Natural killer cell (primary cell): ENCODE results near the gene DDOST. TPM values are rescaled to one million over a fixed set of nuclear protein-coding genes. Genes with fewer than 3 reads are reported as not detected.
"Not testable (repeated sequence)": the region's sequence is repeated elsewhere in the genome, so short reads cannot be mapped to it uniquely, and the experiment has no call there.

Source experiments
- ATAC-seq, 3 donors: fragments of 150-1000 bp in 2 of 3; fragments of 200-7000 bp in 1 of 3; cut with Tn5 transposase; 1 replicate in 1 of 3; 2 replicates in 2 of 3; pipeline ENCODE4 v1.10.0; 2021; ENCODE audit warnings: mild to moderate bottlenecking in 2 of 3, moderate library complexity in 2 of 3
- DNase-seq, 2 donors: peaks; one replicate each; pipeline versions ENCODE4 v3.0.0 to v3.0.0-alpha.2; 2013 to 2021; ENCODE audit warnings: mixed read lengths in 1 of 2
- H3K27ac ChIP-seq: one replicate; pipeline ENCODE4 v1.5.1; 2013; ENCODE audit warnings: mild to moderate bottlenecking, low read length
- H3K27me3 ChIP-seq: one replicate; pipeline ENCODE4 v1.6.1; 2013; ENCODE audit warnings: low read length; ENCODE audit not compliant: control insufficient read depth, insufficient read depth
- H3K36me3 ChIP-seq: one replicate; pipeline ENCODE4 v1.6.1; 2013; ENCODE audit warnings: low read length; ENCODE audit not compliant: control insufficient read depth, insufficient read depth
- H3K4me1 ChIP-seq: one replicate; pipeline ENCODE4 v1.6.1; 2013; ENCODE audit warnings: low read length; ENCODE audit not compliant: control insufficient read depth, insufficient read depth
- H3K4me3 ChIP-seq: one replicate; pipeline ENCODE4 v1.5.1; 2013; ENCODE audit warnings: low read length
- H3K9me3 ChIP-seq: one replicate; pipeline ENCODE4 v1.6.1; 2013; ENCODE audit warnings: low read length; ENCODE audit not compliant: control insufficient read depth, insufficient read depth
- H3K27ac Mint-ChIP-seq, 2 donors: one replicate each; pipeline ENCODE4 v1.8.0; 2022; ENCODE audit warnings: mild to moderate bottlenecking in 2 of 2, mixed read lengths in 2 of 2, moderate library complexity in 1 of 2
- H3K27me3 Mint-ChIP-seq, 2 donors: one replicate each; pipeline ENCODE4 v1.8.0; 2022; ENCODE audit warnings: low read depth in 2 of 2, mixed read lengths in 2 of 2
- H3K36me3 Mint-ChIP-seq: one replicate; pipeline ENCODE4 v1.8.0; 2022; ENCODE audit warnings: mixed read lengths
- H3K4me1 Mint-ChIP-seq, 2 donors: one replicate each; pipeline ENCODE4 v1.8.0; 2022; ENCODE audit warnings: mixed read lengths in 2 of 2
- H3K4me3 Mint-ChIP-seq: one replicate; pipeline ENCODE4 v1.8.0; 2022; ENCODE audit warnings: mild to moderate bottlenecking, moderate library complexity, mixed read lengths
- H3K9me3 Mint-ChIP-seq, 2 donors: one replicate each; pipeline ENCODE4 v1.8.0; 2022; ENCODE audit warnings: mixed read lengths in 2 of 2
- WGBS: methylation state at CpG from one replicate; pipeline ENCODE4 v1.1.7; 2013; ENCODE audit warnings: missing lambda C conversion rate; ENCODE audit not compliant: insufficient coverage; 5-methylcytosine and 5-hydroxymethylcytosine counted together
- intact Hi-C: fragments of 100-400 bp; cut with micrococcal nuclease; formaldehyde crosslinking; loops from one replicate; pipeline ENCODE4 v1.14.2; 2022
- total RNA-seq, 4 donors: library from RNA; stranded (reverse); fragments of 120-200 nt in 1 of 4; gene quantifications; one replicate each; pipeline versions ENCODE4 v1.2.3 to v1.2.4, GENCODE V29; 2013 to 2022
- TF ChIP-seq, protein P1 (sequence below): fragments of 200-600 bp; IDR thresholded peaks from one replicate; pipeline ENCODE4 v1.8.0; 2022; ENCODE audit warnings: antibody characterized with exemption

The DDOST gene
- total RNA-seq, 3 donors from 2014 or later (not counting 1 experiment from before 2014, with no cell fraction given), result 137 to 158 (median 153) TPM

DNA sequence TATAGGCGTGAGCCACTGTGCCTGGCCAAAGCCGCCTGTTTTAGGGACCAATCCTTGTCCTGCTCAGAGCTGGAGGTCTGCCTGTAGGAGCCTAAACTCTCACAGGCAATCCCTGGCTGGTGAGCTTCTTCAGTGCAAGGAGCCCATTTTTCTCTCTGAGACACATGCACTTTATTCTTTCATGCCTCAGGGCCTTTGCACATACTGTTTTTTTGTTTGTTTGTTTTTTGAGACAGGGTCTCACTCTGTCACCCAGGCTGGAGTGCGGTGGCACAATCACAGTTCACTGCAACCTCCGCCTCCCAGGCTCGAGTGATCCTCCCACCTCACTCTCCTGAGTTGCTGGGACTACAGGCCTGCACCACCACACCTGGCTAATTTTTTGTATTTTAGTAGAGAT lies 49.5 kb downstream of the DDOST start:
- no peaks in the 10 kb centered on the region for H3K9me3 ChIP-seq
- no peak overlapping the region for H3K4me3 ChIP-seq
- Mint-ChIP-seq H3K36me3 (no peaks in the 10 kb centered on the region), H3K9me3 (no peaks in the 10 kb centered on the region), H3K4me1 (no peaks in the 10 kb centered on the region), H3K4me3 (no peak overlapping the region), H3K27me3 (peaks cover 0 to 2% of the 10 kb centered on the region in 2 donors), H3K27ac (no peak overlapping the region)
- TF ChIP-seq, protein P1, sequence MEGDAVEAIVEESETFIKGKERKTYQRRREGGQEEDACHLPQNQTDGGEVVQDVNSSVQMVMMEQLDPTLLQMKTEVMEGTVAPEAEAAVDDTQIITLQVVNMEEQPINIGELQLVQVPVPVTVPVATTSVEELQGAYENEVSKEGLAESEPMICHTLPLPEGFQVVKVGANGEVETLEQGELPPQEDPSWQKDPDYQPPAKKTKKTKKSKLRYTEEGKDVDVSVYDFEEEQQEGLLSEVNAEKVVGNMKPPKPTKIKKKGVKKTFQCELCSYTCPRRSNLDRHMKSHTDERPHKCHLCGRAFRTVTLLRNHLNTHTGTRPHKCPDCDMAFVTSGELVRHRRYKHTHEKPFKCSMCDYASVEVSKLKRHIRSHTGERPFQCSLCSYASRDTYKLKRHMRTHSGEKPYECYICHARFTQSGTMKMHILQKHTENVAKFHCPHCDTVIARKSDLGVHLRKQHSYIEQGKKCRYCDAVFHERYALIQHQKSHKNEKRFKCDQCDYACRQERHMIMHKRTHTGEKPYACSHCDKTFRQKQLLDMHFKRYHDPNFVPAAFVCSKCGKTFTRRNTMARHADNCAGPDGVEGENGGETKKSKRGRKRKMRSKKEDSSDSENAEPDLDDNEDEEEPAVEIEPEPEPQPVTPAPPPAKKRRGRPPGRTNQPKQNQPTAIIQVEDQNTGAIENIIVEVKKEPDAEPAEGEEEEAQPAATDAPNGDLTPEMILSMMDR, result no peak
- H3K27ac ChIP-seq, result no peak overlapping the region
- H3K27me3 ChIP-seq, result no peaks in the 10 kb centered on the region
- 84% methylated on average over 5 of the region's 5 CpGs for WGBS
- ATAC-seq (no peak), DNase-seq (no peak)
- no peaks in the 10 kb centered on the region for H3K4me1 ChIP-seq
- H3K36me3 ChIP-seq, result no peaks in the 10 kb centered on the region
- intact Hi-C loops, result no loop called here

DNA sequence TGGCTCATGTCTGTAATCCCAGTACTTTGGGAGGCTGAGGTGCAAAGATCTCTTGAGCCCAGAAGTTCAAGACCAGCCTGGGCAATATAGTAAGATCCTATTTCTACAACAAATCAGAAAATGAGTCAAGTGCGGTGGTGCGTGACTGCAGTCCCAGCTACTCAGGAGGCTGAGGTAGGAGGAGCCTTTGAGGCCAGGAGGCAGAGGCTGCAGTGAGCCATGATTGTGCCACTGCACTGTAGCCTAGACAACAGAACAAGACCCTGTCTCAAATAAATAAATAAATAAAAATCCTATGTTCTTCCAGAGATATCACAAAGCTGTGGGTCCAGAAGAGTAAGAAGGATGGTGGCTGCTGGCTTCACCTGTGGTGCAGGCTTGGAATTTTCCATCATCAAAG lies 50.2 kb downstream of the DDOST start:
- Histone ChIP-seq H3K36me3 (no peaks in the 10 kb centered on the region), H3K27me3 (no peaks in the 10 kb centered on the region), H3K4me1 (no peaks in the 10 kb centered on the region), H3K27ac (no peak overlapping the region), H3K9me3 (no peaks in the 10 kb centered on the region), H3K4me3 (no peak overlapping the region)
- TF ChIP-seq, protein P1, result no peak
- ATAC-seq (no peak), DNase-seq (no peak)
- no peaks in the 10 kb centered on the region for H3K4me1 Mint-ChIP-seq
- intact Hi-C loops, result no loop called here
- WGBS, result 94% methylated on average over 2 of the region's 2 CpGs
- no peak overlapping the region for H3K4me3 Mint-ChIP-seq
- H3K36me3 Mint-ChIP-seq, result no peaks in the 10 kb centered on the region
- peaks cover 0 to 2% of the 10 kb centered on the region in 2 donors for H3K27me3 Mint-ChIP-seq
- H3K27ac Mint-ChIP-seq, result no peak overlapping the region
- H3K9me3 Mint-ChIP-seq, result no peaks in the 10 kb centered on the region

DNA sequence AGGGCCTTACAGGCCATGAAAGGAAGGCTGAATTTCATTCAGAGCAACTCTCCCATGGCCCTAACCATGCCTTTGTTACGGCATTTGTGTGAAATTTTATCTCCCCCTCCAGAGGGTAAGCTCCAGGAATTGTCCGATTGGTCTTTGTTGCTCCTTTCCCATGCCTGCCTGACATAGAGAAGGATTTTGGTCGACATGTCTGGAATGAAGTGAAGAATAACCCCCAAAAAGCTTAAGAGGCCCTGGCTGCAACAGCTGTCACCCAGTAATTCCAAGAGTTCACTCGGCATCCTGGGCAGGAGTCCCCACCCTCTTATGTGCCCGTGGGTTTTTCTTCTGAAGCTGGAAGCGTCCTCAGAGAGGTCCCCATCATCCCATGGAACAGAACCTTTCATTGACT lies 51.6 kb downstream of the DDOST start:
- Histone ChIP-seq H3K9me3 (no peaks in the 10 kb centered on the region), H3K27ac (no peak overlapping the region), H3K4me1 (no peaks in the 10 kb centered on the region), H3K27me3 (no peaks in the 10 kb centered on the region), H3K36me3 (no peaks in the 10 kb centered on the region), H3K4me3 (no peak overlapping the region)
- TF ChIP-seq, protein P1, result no peak
- H3K9me3 Mint-ChIP-seq, result no peaks in the 10 kb centered on the region
- 83% methylated on average over 5 of the region's 6 CpGs for WGBS
- H3K4me1 Mint-ChIP-seq, result no peaks in the 10 kb centered on the region
- no peak overlapping the region for H3K4me3 Mint-ChIP-seq
- H3K27ac Mint-ChIP-seq, result no peak overlapping the region
- no peaks in the 10 kb centered on the region for H3K36me3 Mint-ChIP-seq
- ATAC-seq, result no peak
- intact Hi-C loops, result no loop called here
- DNase-seq, result no peak
- peaks cover 0 to 2% of the 10 kb centered on the region in 2 donors for H3K27me3 Mint-ChIP-seq

DNA sequence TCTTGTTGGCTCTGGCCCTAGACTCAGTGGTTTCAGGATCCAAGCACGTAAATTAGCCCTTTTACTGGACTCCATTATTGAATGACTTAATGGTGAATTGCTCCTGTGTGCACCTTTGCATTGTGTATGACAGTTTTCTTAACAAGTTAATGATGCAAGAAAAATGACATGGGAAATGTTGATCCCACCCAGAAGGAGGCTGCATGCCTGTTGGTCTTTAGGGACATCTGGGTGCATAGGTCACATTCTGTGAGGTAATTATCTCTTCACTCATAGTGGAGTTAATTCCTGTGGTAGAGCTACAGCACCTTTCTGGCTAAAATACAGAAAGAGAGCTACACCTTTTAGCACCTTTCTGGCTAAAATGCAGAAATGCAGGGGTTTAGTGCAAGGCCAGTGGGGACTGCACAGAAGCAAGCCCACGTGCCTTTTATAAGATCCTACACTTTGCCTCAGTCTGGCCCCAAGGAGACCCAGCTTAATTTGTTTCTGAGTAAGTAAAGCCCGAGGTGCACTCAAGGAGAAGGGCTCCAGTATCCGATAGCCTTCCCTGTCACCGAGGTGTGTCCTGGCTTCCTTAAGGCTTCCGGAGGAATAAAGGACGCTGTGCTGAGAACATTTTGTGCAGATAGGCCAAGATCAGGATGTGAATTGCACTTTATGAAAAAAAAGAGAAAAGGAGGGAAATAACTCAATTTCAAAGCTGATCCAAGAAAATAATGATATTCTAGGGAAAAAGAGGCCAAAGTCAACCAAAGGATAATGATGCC lies 54.2 kb downstream of the DDOST start:
- H3K27ac ChIP-seq, H3K27me3 Mint-ChIP-seq, H3K36me3 ChIP-seq, H3K4me1 ChIP-seq, DNase-seq, H3K27me3 ChIP-seq, H3K4me1 Mint-ChIP-seq, ATAC-seq, H3K36me3 Mint-ChIP-seq, H3K9me3 Mint-ChIP-seq, H3K4me3 Mint-ChIP-seq, H3K27ac Mint-ChIP-seq, H3K4me3 ChIP-seq, intact Hi-C loops, H3K9me3 ChIP-seq: not testable (repeated sequence)
- WGBS, result 87% methylated on average over 3 of the region's 7 CpGs
